ENCODE measurements around the gene SLC9A8.

SLC9A8 gene

DNA sequence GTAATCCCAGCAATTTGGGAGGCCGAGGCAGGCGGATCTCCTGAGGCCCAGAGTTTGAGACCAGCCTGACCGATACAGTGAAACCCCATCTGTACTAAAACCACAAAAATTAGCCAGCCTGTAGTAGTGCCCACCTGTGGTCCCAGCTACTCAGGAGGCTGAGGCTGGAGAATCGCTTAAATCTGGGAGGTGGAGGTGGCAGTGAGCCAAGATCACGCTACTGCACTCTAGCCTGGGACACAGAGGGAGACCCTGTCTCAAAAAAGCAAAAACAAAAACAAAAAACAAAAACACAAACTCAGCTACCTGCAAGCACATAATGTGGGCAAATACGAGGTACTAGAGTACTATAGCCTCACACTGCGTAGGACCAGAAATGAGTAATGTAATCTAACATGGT lies 106.4 kb downstream of the SLC9A8 start:
- Mint-ChIP-seq H3K36me3 (ENCODE audit: low read depth) (no peaks in the 10 kb centered on the region), H3K4me1 (peaks cover 28% of the 10 kb centered on the region)

DNA sequence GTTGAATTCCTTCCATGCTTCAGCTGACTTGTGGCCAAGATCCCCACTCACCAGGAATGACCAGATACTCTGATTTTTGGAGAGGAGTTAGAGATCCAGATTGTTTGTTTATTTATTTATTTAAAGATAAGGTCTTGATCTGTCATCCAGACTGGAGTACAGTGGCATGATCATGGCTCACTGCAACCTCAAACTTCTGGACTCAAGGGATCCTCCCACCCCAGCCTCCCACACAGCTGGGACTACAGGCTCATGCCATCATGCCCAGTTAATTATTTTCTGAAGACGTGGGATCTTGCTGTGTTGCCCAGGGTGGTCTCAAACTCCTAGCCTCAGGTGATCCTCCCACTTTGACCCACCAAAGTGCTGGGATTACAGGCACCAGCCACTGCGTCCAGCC lies 106.8 kb downstream of the SLC9A8 start:
- no peak overlapping the region for H3K4me3 Mint-ChIP-seq
- peaks cover 20% of the 10 kb centered on the region for H3K27me3 Mint-ChIP-seq (ENCODE audit: low read depth, poor library complexity)
- H3K9me3 Mint-ChIP-seq: peaks cover 15% of the 10 kb centered on the region
- TF ChIP-seq, protein P1, sequence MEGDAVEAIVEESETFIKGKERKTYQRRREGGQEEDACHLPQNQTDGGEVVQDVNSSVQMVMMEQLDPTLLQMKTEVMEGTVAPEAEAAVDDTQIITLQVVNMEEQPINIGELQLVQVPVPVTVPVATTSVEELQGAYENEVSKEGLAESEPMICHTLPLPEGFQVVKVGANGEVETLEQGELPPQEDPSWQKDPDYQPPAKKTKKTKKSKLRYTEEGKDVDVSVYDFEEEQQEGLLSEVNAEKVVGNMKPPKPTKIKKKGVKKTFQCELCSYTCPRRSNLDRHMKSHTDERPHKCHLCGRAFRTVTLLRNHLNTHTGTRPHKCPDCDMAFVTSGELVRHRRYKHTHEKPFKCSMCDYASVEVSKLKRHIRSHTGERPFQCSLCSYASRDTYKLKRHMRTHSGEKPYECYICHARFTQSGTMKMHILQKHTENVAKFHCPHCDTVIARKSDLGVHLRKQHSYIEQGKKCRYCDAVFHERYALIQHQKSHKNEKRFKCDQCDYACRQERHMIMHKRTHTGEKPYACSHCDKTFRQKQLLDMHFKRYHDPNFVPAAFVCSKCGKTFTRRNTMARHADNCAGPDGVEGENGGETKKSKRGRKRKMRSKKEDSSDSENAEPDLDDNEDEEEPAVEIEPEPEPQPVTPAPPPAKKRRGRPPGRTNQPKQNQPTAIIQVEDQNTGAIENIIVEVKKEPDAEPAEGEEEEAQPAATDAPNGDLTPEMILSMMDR (IDR thresholded peaks at IDR 0.05): no peak
- no peak for DNase-seq
- H3K27ac Mint-ChIP-seq: no peak overlapping the region
- H3K36me3 Mint-ChIP-seq (ENCODE audit: low read depth): no peaks in the 10 kb centered on the region
- peaks cover 24% of the 10 kb centered on the region for H3K4me1 Mint-ChIP-seq

More for the DNA sequence above, 106.4 kb downstream of the SLC9A8 start:
- no peak overlapping the region for H3K4me3 Mint-ChIP-seq
- H3K9me3 Mint-ChIP-seq: peaks cover 15% of the 10 kb centered on the region
- H3K27ac Mint-ChIP-seq: no peak overlapping the region
- DNase-seq: no peak
- peaks cover 17% of the 10 kb centered on the region for H3K27me3 Mint-ChIP-seq (ENCODE audit: low read depth, poor library complexity)
- TF ChIP-seq, protein P1 (IDR thresholded peaks at IDR 0.05): no peak

DNA sequence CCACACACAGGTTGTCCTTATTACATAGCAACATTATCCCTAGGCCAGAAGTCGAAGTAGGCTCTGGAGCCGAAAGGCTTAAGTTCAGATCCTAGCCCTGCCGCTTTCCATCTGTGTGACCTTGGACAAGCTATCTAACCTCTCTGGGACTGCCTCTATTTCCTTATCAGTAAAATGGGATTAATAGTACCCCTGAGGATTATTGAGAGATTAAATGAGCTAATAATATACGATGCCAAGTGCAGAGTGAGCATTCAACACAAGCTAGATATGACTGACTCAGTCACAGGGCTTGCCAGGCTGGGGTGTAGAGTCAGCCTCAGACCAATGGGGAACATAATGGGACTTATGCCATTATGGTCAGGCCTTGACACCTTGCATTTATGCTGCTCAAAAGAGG lies 111.6 kb downstream of the SLC9A8 start:
- H3K4me3 Mint-ChIP-seq: no peak overlapping the region
- H3K27ac Mint-ChIP-seq: no peak overlapping the region

DNA sequence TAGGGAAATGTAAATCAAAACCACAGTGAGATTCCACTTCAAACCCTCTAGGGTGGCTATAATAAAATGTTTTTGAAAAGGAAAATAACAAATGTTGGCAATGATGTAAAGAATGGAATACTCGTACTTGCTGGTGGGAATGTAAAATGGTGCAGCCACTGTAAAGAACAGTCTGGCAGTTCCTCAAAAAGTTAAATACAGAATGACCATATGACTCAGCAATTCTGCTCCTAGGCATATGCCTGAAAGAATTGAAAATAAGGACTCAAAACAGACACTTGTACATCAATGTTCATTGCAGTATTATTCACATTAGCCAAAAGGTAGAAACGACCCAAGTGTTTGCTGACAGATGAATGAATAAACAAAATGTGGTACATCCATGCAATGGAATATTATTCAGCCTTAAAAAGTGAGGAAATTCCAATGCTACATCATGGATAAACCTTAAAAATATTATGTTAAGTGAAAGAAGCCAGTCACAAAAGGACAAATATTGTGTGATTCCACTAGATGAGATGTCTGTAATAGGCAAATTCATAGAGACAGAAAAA lies 113.3 kb downstream of the SLC9A8 start:
- Mint-ChIP-seq H3K36me3 (ENCODE audit: low read depth) (no peaks in the 10 kb centered on the region), H3K4me1 (no peaks in the 10 kb centered on the region), H3K27me3 (ENCODE audit: low read depth, poor library complexity) (peaks cover 11% of the 10 kb centered on the region), H3K27ac (no peak overlapping the region), H3K9me3 (peaks cover 11% of the 10 kb centered on the region), H3K4me3 (no peak overlapping the region)
- TF ChIP-seq, protein P1 (IDR thresholded peaks at IDR 0.05): no peak
- no peak for DNase-seq

More for the DNA sequence above, 111.6 kb downstream of the SLC9A8 start:
- Mint-ChIP-seq H3K27me3 (ENCODE audit: low read depth, poor library complexity) (peaks cover 15% of the 10 kb centered on the region), H3K36me3 (ENCODE audit: low read depth) (no peaks in the 10 kb centered on the region), H3K9me3 (peaks cover 19% of the 10 kb centered on the region), H3K4me1 (no peaks in the 10 kb centered on the region)
- DNase-seq: no peak
- TF ChIP-seq, protein P1 (IDR thresholded peaks at IDR 0.05): no peak

DNA sequence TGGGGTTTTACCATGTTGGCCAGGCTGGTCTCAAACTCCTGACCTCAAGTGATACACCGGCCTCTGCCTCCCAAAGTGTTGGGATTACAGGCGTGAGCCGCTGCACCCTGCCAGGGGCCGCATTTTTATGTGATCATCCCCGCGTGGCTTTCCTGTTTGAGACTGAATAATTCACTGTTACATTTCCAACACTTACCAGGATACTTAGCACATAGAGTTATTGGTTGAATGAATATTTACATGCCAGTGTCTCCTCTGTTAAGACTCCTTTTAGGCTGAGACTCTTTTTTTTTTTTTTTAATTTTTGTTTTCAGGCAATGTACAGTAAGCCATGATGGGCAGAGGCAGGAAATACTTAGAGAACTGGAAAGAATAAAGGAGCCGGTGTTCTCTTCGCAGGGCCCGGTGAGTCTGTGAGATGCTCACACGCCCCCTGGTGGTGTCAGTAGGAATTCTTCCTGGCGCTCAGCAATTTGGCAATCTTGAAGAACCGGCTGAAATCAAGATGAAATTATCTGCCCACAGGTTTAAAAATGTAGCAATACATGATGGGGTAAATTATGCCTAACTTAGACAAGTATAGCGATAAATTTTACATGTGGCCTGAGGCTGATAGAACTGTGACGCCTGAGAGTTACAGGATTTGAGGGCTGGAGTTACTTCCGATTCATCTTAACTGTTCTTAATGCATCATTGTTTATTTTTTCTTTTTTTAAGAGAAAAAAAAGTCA lies 115.9 kb downstream of the SLC9A8 start:
- Mint-ChIP-seq H3K4me1 (no peaks in the 10 kb centered on the region), H3K27ac (no peak overlapping the region), H3K4me3 (no peak overlapping the region), H3K36me3 (ENCODE audit: low read depth) (no peaks in the 10 kb centered on the region), H3K27me3 (ENCODE audit: low read depth, poor library complexity) (peaks cover 14% of the 10 kb centered on the region), H3K9me3 (peaks cover 4% of the 10 kb centered on the region)
- DNase-seq: peak; percentile 82
- TF ChIP-seq, protein P1 (IDR thresholded peaks at IDR 0.05): peak; percentile 91

DNA sequence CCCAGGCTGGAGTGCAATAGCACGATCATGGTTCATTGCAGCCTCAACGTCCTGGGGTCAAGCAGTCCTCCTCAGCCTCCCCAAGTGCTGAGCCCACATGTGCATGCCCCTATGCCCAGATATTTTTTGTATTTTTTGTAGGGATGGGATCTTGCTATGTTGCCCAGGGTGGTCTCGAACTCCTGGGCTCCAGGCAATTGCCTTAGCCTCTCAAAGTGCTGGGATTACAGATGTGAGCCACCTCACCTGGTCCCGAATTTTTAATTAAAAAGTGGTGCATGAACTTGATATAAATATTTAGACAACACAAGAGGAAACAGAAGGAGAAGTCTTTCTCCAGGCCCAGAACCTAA lies 116.5 kb downstream of the SLC9A8 start:
- H3K27ac Mint-ChIP-seq: no peak overlapping the region
- peaks cover 13% of the 10 kb centered on the region for H3K27me3 Mint-ChIP-seq (ENCODE audit: low read depth, poor library complexity)
- no peak for DNase-seq
- H3K36me3 Mint-ChIP-seq (ENCODE audit: low read depth): no peaks in the 10 kb centered on the region
- TF ChIP-seq, protein P1 (IDR thresholded peaks at IDR 0.05): no peak
- no peaks in the 10 kb centered on the region for H3K4me1 Mint-ChIP-seq
- H3K9me3 Mint-ChIP-seq: peaks cover 4% of the 10 kb centered on the region
- H3K4me3 Mint-ChIP-seq: no peak overlapping the region

Measured in nephron progenitor cell (in vitro differentiated cells).